Measurements from ENCODE around the gene NUDT8.
"Not testable (repeated sequence)": the region's sequence is repeated elsewhere in the genome, so short reads cannot be mapped to it uniquely, and the experiment has no call there.

The NUDT8 gene

GRCh38 chr11:67659651-67660165 lies 30.0 kb upstream of the NUDT8 start:
- not testable (repeated sequence) for DNase-seq

- DNase-seq: no peak
Measured at GRCh38 chr11:67657300-67657699, 27.6 kb upstream of the NUDT8 start.

DNA sequence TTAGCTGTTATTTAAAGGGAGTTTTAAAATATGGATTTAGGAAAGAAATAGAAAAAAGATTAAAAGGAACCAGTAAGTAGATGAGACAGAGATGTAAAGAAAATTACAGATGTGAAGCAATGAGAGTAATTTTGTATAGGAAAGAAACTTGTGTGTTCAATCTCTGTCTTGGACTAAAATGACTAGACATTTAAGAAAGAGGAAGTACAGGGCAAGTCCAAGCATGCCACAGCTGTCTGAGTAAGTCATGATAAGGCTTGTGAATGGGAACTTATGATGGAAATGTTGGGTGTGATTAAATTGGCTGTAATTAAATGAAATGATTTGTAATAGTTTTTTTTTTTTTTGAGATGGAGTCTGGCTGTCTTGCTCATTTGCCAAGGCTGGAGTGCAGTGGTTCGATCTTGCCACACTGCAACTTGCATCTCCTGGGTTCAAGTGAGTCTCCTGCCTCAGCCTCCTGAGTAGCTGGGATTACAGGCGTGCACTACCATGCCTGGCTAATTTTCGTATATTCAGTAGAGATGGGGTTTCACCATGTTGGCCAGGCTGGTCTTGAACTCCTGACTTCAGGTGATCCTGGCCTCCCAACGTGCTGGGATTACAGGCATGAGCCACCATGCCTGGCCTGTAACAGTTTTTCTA lies 26.7 kb upstream of the NUDT8 start:
- no peak for DNase-seq

DNA sequence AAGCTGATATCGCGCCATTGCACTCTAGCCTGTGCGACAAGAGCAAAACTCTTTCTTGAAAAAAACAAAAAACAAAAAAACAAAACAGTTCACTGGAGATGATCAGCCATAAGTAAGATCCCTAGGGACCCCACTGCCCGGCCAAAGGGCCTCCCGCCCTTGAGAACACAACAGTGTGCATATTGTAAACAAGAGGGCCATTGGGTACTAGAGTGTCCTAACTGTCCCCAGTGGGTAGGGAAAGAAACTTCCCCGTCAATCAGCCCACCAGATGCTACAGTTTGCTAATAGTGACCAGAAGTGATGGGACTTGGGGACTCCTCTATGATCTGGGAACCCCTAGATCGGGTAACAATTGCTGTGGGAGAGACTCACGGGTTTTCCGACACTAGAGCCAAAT lies 24.5 kb upstream of the NUDT8 start:
- DNase-seq: no peak

GRCh38 chr11:67652965-67653845 lies 23.5 kb upstream of the NUDT8 start:
- DNase-seq: no peak

- DNase-seq: no peak
Measured at GRCh38 chr11:67651976-67652781, 22.4 kb upstream of the NUDT8 start.

- no peak for DNase-seq
Measured at GRCh38 chr11:67649634-67650510, 20.1 kb upstream of the NUDT8 start.

DNA sequence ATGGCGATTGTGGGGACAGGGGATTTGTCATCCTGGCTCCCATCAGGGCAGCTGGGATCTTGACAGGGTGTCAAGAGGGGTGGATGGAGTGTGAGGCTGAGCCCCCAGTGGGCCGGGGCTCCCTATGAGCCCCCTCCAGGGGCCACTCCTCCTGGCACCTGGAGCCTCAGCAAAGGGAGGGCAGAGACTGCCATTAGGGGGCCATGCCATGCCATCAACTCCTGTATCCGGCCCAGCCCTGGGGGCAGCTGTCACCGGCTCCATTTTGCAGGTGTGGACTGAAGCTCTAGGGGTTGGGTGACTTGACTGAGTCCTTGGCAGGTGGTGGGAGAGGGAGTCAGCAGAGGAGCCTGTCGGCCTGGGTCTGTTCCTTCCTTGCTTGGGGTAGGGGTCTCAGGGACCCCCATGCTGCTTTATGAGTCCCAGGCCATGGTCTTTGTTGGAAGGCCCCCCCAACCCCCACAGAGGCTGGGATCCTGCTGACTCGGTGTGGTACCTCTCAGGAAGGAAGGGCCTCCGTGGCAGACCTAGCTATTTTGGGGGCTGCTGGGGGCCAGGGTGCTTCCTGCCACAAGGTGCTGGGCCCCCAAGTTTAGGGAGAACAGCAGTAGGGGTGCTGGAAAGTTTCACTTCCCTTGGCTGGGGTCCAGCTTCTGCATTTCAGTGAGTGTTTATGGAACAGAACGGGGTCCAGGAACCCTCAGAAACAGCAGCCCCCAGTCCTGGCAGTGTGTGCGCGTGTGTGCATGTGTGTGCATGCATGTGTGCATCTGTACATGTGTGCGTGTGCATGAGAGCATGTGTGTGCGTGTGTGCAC lies 19.3 kb upstream of the NUDT8 start:
- DNase-seq: no peak

GRCh38 chr11:67648140-67648795 lies 18.5 kb upstream of the NUDT8 start:
- DNase-seq: peak; percentile 67

DNA sequence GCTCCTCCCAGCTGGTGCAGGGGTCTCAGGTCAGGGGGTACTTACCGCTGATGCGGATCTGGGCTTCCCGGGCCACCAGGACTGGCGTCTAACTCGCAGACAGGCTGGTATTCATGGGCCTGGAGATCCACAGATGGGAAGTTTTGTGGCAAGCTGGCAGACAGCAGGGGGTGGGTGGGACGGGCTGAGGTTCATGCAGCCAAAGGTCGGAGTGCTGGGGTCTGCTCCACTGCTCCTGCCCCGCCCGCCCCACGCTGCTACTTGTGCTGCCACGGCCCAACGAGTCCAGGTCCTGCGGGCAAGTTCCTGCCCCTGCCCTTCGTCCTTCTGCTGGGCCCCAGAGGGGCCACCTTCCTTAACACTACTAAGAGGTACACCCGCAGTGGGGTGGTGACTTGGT lies 17.7 kb upstream of the NUDT8 start:
- DNase-seq: no peak

GRCh38 chr11:67646535-67647336 lies 17.0 kb upstream of the NUDT8 start:
- DNase-seq: peak; percentile 50

DNA sequence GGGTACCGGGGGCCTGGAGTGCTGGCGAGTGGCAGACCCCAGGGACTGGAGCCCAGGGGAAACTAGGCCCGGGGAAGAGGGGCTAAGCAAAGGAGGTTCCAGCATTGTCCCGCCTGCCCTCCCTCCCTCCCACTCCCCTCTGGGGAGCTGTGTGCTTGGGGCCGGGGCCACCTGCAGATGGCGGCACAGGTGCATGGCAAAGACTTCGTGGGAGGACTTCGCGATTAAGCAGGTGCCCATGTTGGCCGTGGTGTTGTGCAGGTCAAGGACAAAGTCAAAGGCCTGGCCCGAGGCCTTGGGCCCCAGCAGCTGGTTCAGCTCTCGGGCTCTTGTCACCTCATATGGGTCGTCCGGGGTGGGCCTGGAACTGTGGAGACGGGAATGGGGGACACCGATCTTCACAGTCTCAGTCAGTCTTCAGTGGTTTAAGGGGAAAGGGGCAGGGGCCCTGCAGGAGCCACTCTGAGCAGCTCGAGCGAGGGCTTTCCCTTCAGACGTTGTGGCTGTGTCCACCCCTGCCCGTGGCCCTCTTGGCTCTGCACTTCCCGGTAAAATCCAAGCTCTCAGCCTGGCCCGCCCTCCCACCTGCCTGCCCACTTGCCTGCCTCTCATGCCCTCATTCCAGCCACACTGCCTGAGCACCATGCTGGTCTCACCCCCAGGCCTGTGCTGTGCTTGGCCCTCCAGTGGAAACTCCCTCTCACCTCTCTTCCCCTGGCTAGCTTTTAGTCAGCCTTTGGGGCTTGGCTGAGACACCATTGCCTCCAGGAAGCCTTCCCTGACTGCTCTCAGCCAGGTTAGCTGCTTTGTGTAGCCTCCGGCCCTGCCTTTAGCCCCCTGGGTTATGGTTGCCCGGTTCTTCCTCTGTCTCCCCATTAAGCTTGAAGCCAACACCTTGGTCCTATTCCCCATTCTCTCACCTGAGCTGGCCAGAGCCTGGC lies 16.1 kb upstream of the NUDT8 start:
- no peak for DNase-seq

- DNase-seq: no peak
Measured at GRCh38 chr11:67644472-67645418, 15.0 kb upstream of the NUDT8 start.

GRCh38 chr11:67644042-67644441 lies 14.3 kb upstream of the NUDT8 start:
- no peak for DNase-seq

DNA sequence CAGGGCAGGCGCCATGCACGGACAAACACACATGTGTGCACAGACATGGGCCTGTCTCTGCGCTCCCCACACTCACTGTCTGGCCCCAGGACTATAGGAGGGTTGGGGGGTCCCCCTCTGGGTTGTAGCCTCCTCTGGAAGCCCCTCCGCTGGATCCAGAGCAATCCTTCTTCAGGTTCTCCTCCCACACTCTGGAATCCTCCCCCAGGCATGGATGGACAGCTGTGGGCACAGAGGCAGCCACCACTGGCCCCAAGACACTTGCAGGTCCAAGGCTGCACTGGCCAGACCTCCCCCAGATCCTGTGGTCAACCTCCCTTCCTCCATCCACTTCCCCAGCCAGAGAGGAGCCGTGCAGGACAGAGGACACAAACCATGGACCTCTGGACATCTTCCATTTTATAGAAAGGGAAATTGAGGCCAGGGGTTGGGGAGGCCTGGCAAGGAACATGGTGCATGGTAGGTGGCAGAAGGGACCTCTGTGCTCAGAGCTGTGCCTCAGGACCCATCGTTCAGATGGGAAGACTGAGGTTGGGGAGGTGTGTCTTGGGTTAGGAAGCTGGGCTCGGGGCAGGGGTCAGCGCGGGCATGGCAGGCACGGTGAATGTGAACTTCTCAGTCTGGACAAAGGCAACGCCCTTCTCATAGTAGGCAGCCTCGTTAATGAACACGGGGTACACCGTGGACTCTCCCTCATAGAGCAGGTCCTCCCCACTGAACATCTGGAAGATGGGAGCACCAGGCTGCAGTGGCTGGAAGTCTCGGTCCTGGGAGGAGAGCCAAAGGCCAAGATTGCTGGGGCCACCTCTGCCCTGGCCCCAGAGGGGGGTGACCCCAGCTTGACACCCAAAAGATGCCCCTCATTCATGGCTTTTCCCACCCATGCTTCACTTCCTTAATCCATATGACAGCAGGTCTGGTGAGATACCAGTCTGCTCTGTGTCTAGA lies 12.7 kb upstream of the NUDT8 start:
- no peak for DNase-seq

Data from stimulated activated CD8-positive, alpha-beta memory T cell treated with anti-CD3 and anti-CD28 coated beads, Interleukin-4, amount 100 ng/mL, for 48 hours (primary cell).